MM.1S (cell line): ENCODE measurements around the gene IGFBP1.

ENCODE experiments used
- DNase-seq: peaks from one replicate; pipeline ENCODE4 v3.0.0-alpha.2; 2015
- H2AFZ ChIP-seq: fragments of 300-600 bp; sonication (generic); 2 replicates; pipeline ENCODE4 v1.6.0; 2016; ENCODE audit warnings: antibody characterized with exemption, low read length
- H3F3A ChIP-seq: fragments of 300-600 bp; sonication (generic); 2 replicates; pipeline ENCODE4 v1.6.1; 2016; ENCODE audit warnings: mild to moderate bottlenecking, antibody characterized with exemption, low read length, moderate library complexity, mixed read lengths; ENCODE audit not compliant: insufficient read depth
- H3K27ac ChIP-seq: fragments of 300-600 bp; sonication (generic); 2 replicates; pipeline ENCODE4 v1.5.1; 2016; ENCODE audit warnings: mild to moderate bottlenecking, low read length
- H3K27me3 ChIP-seq: fragments of 300-600 bp; sonication (generic); replicated peaks from 2 replicates; pipeline ENCODE4 v1.6.0; 2016; ENCODE audit warnings: low read length; ENCODE audit not compliant: insufficient read depth
- H3K36me3 ChIP-seq: fragments of 300-600 bp; sonication (generic); replicated peaks from 2 replicates; pipeline ENCODE4 v1.6.1; 2016; ENCODE audit warnings: mild to moderate bottlenecking, low read length, mixed read lengths; ENCODE audit not compliant: insufficient read depth
- H3K4me1 ChIP-seq: fragments of 300-600 bp; sonication (generic); 2 replicates; pipeline ENCODE4 v1.6.1; 2016; ENCODE audit warnings: low read length, mixed read lengths
- H3K4me2 ChIP-seq: fragments of 300-600 bp; sonication (generic); 2 replicates; pipeline ENCODE4 v1.6.0; 2016; ENCODE audit warnings: low read depth, low read length
- H3K4me3 ChIP-seq: fragments of 300-600 bp; sonication (generic); 2 replicates; pipeline ENCODE4 v1.5.1; 2016; ENCODE audit warnings: low read length, mixed read lengths
- H3K79me2 ChIP-seq: fragments of 300-600 bp; sonication (generic); 2 replicates; pipeline ENCODE4 v1.6.1; 2016; ENCODE audit warnings: mixed run types, low read length, mixed read lengths
- H3K9ac ChIP-seq: fragments of 300-600 bp; sonication (generic); 2 replicates; pipeline ENCODE4 v1.6.1; 2016; ENCODE audit warnings: low read length, mixed read lengths
- H3K9me2 ChIP-seq: fragments of 300-600 bp; sonication (generic); replicated peaks from 2 replicates; pipeline ENCODE4 v1.6.1; 2016; ENCODE audit warnings: mild to moderate bottlenecking, low read length, mixed read lengths; ENCODE audit not compliant: insufficient read depth
- H3K9me3 ChIP-seq: fragments of 300-600 bp; sonication (generic); replicated peaks from 2 replicates; pipeline ENCODE4 v1.6.1; 2016; ENCODE audit warnings: mild to moderate bottlenecking, low read length, mixed read lengths; ENCODE audit not compliant: insufficient read depth
- H4K20me1 ChIP-seq: fragments of 300-600 bp; sonication (generic); 2 replicates; pipeline ENCODE4 v1.6.1; 2016; ENCODE audit warnings: mild to moderate bottlenecking, low read length, moderate library complexity, mixed read lengths; ENCODE audit not compliant: insufficient read depth
- EZH2 ChIP-seq: fragments of 300-600 bp; sonication (generic); optimal IDR thresholded peaks from 2 replicates; pipeline ENCODE3; 2017; ENCODE audit warnings: low read depth, mild to moderate bottlenecking, antibody characterized with exemption, low read length, mixed read lengths
- EZH2phosphoT487 ChIP-seq: fragments of 300-600 bp; sonication (generic); IDR thresholded peaks from 2 replicates; pipeline ENCODE4 v1.6.1; 2018; ENCODE audit warnings: antibody characterized with exemption, low read length
- TF ChIP-seq, protein P1 (sequence below): fragments of 300-600 bp; sonication (generic); IDR thresholded peaks from 2 replicates; pipeline ENCODE4 v1.5.1; 2016; ENCODE audit warnings: antibody characterized with exemption, low read length, mixed read lengths

IGFBP1 gene

GRCh38 chr7:45893996-45894664, 5.8 kb downstream of the IGFBP1 start:
- Histone ChIP-seq H3K9me2 (no peaks in the 10 kb centered on the region), H3K9ac (no peak overlapping the region), H4K20me1 (no peaks in the 10 kb centered on the region), H3K36me3 (no peaks in the 10 kb centered on the region), H2AFZ (no peak overlapping the region), H3K79me2 (no peaks in the 10 kb centered on the region), H3K4me2 (no peak overlapping the region), H3K4me3 (no peak overlapping the region), H3K9me3 (no peaks in the 10 kb centered on the region), H3F3A (no peaks in the 10 kb centered on the region), H3K4me1 (no peaks in the 10 kb centered on the region), H3K27me3 (no peaks in the 10 kb centered on the region), H3K27ac (no peak overlapping the region)
- no peak for DNase-seq
- TF ChIP-seq, protein P1, sequence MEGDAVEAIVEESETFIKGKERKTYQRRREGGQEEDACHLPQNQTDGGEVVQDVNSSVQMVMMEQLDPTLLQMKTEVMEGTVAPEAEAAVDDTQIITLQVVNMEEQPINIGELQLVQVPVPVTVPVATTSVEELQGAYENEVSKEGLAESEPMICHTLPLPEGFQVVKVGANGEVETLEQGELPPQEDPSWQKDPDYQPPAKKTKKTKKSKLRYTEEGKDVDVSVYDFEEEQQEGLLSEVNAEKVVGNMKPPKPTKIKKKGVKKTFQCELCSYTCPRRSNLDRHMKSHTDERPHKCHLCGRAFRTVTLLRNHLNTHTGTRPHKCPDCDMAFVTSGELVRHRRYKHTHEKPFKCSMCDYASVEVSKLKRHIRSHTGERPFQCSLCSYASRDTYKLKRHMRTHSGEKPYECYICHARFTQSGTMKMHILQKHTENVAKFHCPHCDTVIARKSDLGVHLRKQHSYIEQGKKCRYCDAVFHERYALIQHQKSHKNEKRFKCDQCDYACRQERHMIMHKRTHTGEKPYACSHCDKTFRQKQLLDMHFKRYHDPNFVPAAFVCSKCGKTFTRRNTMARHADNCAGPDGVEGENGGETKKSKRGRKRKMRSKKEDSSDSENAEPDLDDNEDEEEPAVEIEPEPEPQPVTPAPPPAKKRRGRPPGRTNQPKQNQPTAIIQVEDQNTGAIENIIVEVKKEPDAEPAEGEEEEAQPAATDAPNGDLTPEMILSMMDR = no peak
- no peak for TF ChIP-seq EZH2phosphoT487
- no peak for TF ChIP-seq EZH2

GRCh38 chr7:45894665-45895062, 6.4 kb downstream of the IGFBP1 start:
- TF ChIP-seq EZH2phosphoT487 = no peak
- TF ChIP-seq, protein P1 = no peak
- TF ChIP-seq EZH2 = no peak

DNA sequence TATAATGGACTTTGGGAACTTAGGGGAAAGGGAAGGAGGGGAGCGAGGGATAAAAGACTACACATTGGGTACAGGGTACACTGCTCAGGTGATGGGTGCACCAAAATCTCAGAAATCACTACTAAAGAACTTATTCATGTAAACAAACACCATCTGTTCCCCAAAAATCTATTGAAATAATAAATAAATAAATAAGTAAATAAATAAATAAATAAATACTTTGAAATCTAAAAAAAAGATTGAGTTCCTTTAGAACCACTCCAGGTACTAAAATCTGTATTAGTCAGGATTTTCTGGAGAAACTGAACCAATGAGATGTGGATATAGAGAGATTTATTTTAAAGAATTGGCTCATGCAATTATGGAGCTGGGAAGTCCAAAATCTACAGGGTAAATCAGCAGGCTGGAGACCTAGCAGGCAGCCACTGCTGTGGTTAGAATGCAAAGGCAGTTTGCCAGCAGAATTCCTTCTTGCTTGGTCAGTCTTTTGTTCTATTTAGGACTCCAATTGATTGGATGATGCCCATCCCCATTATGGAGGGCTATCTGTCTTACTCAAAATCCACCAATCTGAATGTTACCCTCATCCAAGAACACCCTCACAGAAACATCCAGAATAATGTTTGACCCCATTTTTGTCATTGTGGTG, 8.9 kb downstream of the IGFBP1 start:
- Histone ChIP-seq H3K4me1 (no peaks in the 10 kb centered on the region), H2AFZ (no peak overlapping the region), H3K27me3 (no peaks in the 10 kb centered on the region), H3K9me2 (no peaks in the 10 kb centered on the region), H3K4me2 (no peak overlapping the region), H4K20me1 (no peaks in the 10 kb centered on the region), H3K4me3 (no peak overlapping the region), H3K79me2 (no peaks in the 10 kb centered on the region), H3K9ac (no peak overlapping the region), H3K27ac (no peak overlapping the region), H3F3A (no peaks in the 10 kb centered on the region), H3K36me3 (no peaks in the 10 kb centered on the region), H3K9me3 (no peaks in the 10 kb centered on the region)
- no peak for DNase-seq
- no peak for TF ChIP-seq EZH2phosphoT487
- TF ChIP-seq, protein P1 = no peak
- TF ChIP-seq EZH2 = no peak

More at GRCh38 chr7:45894665-45895062, 6.4 kb downstream of the IGFBP1 start:
- H3K4me2 ChIP-seq = no peak overlapping the region
- H3K79me2 ChIP-seq = no peaks in the 10 kb centered on the region
- H3K4me3 ChIP-seq = no peak overlapping the region
- H3F3A ChIP-seq = no peaks in the 10 kb centered on the region
- H3K9me2 ChIP-seq = no peaks in the 10 kb centered on the region
- no peak overlapping the region for H3K9ac ChIP-seq
- no peaks in the 10 kb centered on the region for H3K27me3 ChIP-seq
- no peaks in the 10 kb centered on the region for H3K4me1 ChIP-seq
- no peaks in the 10 kb centered on the region for H4K20me1 ChIP-seq
- no peak overlapping the region for H2AFZ ChIP-seq
- DNase-seq = no peak
- no peak overlapping the region for H3K27ac ChIP-seq
- H3K36me3 ChIP-seq = no peaks in the 10 kb centered on the region
- H3K9me3 ChIP-seq = no peaks in the 10 kb centered on the region
